Activated T-cell treated with anti-CD3 and anti-CD28 coated beads, Interleukin-2, amount 50 U/mL, for 24 hours (primary cell): ENCODE data around the gene RING1.

ENCODE experiments used
- DNase-seq: peaks from one replicate; pipeline ENCODE4 v3.0.0-alpha.2; 2020
- H3K27ac Mint-ChIP-seq: 2 replicates; pipeline ENCODE4 v1.8.0; 2020; ENCODE audit warnings: mild to moderate bottlenecking, mixed read lengths
- H3K27me3 Mint-ChIP-seq: 2 replicates; pipeline ENCODE4 v1.8.0; 2020; ENCODE audit warnings: mixed read lengths
- H3K36me3 Mint-ChIP-seq: 2 replicates; pipeline ENCODE4 v1.8.0; 2020; ENCODE audit warnings: low read depth, mixed read lengths
- H3K4me1 Mint-ChIP-seq: 2 replicates; pipeline ENCODE4 v1.8.0; 2020; ENCODE audit warnings: low read depth, mixed read lengths
- H3K4me3 Mint-ChIP-seq: 2 replicates; pipeline ENCODE4 v1.8.0; 2020; ENCODE audit warnings: mild to moderate bottlenecking, moderate library complexity, mixed read lengths
- H3K9me3 Mint-ChIP-seq: 2 replicates; pipeline ENCODE4 v1.8.0; 2020; ENCODE audit warnings: mixed read lengths

Gene RING1

DNA sequence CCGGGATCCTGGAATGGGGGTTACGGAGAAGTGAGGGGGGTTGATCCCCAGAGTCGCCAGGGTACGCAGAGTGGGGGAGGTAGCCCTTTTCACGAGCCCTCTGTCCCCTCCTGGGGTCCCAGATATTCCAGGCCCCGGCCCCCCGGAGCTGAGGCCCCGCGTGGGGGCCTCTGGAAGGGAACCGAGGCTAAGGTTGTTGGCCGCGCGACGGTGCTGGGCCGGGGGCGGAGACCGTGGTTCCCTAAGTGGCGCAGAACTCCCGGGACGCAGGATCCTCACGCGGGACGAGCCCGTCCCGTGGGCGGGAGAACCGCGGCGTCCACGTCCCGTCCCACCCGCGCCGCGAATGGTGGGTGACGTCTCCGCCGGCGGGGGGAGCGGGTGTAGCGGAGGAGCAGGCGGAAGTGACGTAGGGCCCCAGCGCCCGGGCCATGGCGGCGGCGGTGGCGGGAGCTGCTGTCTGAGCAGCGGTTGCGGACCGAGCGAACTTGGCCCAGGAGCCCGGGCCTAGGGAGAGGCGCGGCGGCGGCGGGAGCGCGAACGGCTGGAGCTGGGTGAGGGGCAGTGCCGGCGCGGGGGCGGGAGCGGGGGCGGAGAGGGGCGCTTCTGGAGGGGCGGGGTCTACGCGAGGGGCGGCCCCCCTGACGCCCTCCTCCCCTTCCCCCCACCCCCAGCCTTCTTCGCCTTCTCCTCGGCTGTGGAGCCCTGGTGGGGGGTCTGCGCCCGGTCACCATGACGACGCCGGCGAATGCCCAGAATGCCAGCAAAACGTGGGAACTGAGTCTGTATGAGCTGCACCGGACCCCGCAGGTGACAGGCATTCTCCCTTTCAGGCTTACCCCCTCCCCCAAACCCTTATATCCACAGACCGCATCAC lies at the start of gene RING1:
RING1 (plus strand) TSS at position 410 of the 877 bp plus-strand sequence; CDS start at position 733, 323 bp downstream.
- Mint-ChIP-seq H3K4me3 (peak within 1 kb of the TSS; percentile 81), H3K9me3 (no peaks in the 10 kb centered on the region), H3K27ac (peak within 1 kb of the TSS; percentile 85), H3K4me1 (peaks cover 60% of the 10 kb centered on the region), H3K36me3 (peaks cover 61% of the 10 kb centered on the region), H3K27me3 (peaks cover 9% of the 10 kb centered on the region)
- DNase-seq, result peak; percentile 92

DNA sequence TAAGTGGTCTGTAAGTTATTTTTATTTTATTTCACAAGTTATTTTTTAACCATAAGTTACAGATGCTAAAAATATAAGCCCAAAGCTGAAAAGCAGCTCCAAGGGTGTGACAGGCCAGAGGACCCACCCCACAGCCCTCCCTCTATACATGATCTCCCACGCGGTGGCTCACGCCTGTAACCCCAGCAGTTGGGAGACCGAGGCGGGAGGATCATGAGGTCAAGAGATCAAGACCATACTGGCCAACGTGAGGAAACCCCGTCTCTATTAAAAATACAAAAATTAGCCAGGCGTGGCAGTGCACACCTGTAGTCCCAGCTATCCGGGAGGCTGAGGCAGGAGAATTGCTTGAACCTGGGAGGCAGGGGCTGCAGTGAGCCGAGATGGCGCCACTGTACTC lies 48.2 kb upstream of the RING1 start:
- Mint-ChIP-seq H3K36me3 (no peaks in the 10 kb centered on the region), H3K27ac (no peak overlapping the region), H3K4me3 (no peak overlapping the region), H3K27me3 (peaks cover 2% of the 10 kb centered on the region), H3K4me1 (peaks cover 13% of the 10 kb centered on the region), H3K9me3 (no peaks in the 10 kb centered on the region)
- no peak for DNase-seq

GRCh38 chr6:33160728-33161344 lies 47.5 kb upstream of the RING1 start:
- Mint-ChIP-seq H3K27ac (no peak overlapping the region), H3K4me1 (peaks cover 13% of the 10 kb centered on the region), H3K27me3 (peaks cover 2% of the 10 kb centered on the region), H3K9me3 (no peaks in the 10 kb centered on the region), H3K36me3 (no peaks in the 10 kb centered on the region), H3K4me3 (peak overlapping the region; percentile 79)
- DNase-seq, result no peak

- Mint-ChIP-seq H3K36me3 (no peaks in the 10 kb centered on the region), H3K27ac (peak overlapping the region; percentile 89), H3K4me3 (peak overlapping the region; percentile 79), H3K27me3 (peaks cover 1% of the 10 kb centered on the region), H3K9me3 (no peaks in the 10 kb centered on the region), H3K4me1 (peaks cover 13% of the 10 kb centered on the region)
- DNase-seq, result peak; percentile 91
Measured at GRCh38 chr6:33161354-33162331, 46.7 kb upstream of the RING1 start.

DNA sequence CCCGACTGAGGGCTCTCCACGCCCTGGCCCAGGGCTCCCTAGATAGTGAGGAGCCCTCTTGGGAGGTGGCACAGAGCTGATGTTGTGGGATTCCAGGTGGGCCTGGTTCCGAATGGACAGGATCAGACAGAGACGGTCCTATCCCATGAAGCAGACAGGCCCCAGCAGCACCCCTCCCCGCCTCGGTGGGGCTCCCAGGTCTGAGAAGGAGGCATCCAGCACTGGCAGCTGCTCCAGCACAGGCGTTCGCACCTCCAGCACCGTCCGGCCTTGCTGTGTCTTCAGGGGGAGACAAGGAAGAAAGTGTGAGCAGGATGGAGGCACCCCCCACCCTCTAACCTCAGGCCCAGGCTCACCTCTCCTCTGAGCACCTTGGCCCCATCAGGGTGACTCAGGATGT lies 44.8 kb upstream of the RING1 start:
- no peak for DNase-seq
- Mint-ChIP-seq H3K9me3 (no peaks in the 10 kb centered on the region), H3K27me3 (no peaks in the 10 kb centered on the region), H3K4me1 (peaks cover 13% of the 10 kb centered on the region), H3K36me3 (no peaks in the 10 kb centered on the region), H3K4me3 (no peak overlapping the region), H3K27ac (no peak overlapping the region)

- H3K36me3 Mint-ChIP-seq, result no peaks in the 10 kb centered on the region
- DNase-seq, result no peak
- H3K27ac Mint-ChIP-seq, result no peak overlapping the region
- no peaks in the 10 kb centered on the region for H3K27me3 Mint-ChIP-seq
- no peak overlapping the region for H3K4me3 Mint-ChIP-seq
- H3K4me1 Mint-ChIP-seq, result peaks cover 13% of the 10 kb centered on the region
- no peaks in the 10 kb centered on the region for H3K9me3 Mint-ChIP-seq
Measured at GRCh38 chr6:33164176-33164575, 44.1 kb upstream of the RING1 start.

DNA sequence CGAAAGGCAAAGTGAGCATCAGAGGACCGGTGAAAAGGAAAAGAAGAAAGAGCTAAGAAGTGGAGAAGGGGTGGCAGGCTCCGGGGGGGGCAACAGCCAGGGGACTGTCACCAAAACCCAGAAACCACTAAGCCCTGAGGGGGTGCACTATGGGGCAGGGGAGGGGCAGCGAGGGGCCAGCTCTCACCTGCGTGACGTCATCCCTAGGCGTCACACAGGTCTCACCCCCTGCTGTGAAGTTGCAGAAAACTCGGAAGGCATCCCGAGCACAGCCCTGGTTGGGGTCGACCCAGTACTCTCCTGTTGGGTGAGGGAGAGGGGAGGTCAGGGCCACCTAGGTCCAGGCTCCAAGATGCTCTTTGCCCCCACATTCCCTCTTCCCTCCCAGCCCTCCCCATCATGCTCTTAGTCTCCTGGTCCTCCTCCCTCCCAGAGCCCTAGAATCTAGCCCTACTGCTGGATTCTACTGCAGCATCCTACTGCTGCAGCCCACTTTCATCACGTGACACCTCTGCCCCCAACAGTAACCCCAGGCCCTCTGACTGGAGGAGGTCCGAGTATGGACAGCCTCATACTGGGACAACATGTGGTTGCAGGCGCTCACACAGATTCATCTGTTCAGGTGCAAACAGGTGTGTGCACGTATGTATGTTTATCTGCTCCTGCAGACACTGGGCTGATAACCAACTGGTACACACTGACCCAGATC lies 43.5 kb upstream of the RING1 start:
- no peak for DNase-seq

GRCh38 chr6:33165581-33166258 lies 42.6 kb upstream of the RING1 start:
- Mint-ChIP-seq H3K36me3 (no peaks in the 10 kb centered on the region), H3K9me3 (no peaks in the 10 kb centered on the region), H3K4me1 (peaks cover 13% of the 10 kb centered on the region), H3K4me3 (no peak overlapping the region), H3K27me3 (no peaks in the 10 kb centered on the region), H3K27ac (no peak overlapping the region)
- no peak for DNase-seq

More for the DNA sequence above, 43.5 kb upstream of the RING1 start:
- Mint-ChIP-seq H3K4me3 (no peak overlapping the region), H3K9me3 (no peaks in the 10 kb centered on the region), H3K36me3 (no peaks in the 10 kb centered on the region), H3K4me1 (peaks cover 13% of the 10 kb centered on the region), H3K27ac (no peak overlapping the region), H3K27me3 (no peaks in the 10 kb centered on the region)

DNA sequence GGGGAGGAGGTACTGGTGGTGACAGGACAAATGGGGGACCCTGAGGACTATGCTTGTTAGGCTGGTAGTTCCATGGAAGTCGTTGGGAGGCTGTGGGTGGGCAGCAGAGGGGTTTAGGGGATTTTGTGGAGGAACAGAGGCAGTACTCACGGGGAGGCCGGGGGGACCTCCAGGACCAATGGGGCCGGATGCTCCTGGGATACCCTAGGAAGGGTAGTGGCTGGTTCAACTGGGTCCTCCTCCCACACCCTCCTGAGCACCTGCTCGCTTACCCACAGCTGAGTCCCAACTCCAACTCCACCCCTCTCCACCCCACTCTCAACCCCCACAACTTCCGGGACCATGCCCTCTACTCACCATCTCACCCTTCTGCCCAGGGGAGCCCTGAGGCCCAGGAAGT lies 41.9 kb upstream of the RING1 start:
- no peak for DNase-seq
- Mint-ChIP-seq H3K4me1 (peaks cover 8% of the 10 kb centered on the region), H3K4me3 (no peak overlapping the region), H3K27ac (no peak overlapping the region), H3K36me3 (no peaks in the 10 kb centered on the region), H3K9me3 (no peaks in the 10 kb centered on the region), H3K27me3 (no peaks in the 10 kb centered on the region)

DNA sequence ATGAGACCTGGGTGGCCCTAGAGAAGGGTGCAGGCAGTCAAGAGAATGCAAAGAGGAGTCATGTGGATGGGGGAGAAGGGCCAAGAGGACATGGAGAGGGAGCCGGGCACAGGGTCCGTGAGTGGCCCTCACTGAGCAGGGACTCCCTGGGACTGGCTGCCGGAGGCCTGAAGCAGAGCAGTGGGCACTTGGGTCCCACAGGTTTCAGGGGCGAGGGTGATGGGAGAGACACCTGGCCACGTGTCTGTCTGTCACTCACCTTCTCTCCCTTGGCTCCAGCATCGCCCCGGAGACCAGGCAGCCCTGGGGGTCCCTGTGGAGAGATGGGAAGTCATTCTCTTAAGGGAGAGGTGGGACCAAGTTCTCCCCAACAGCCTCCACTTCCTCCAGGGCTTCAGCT lies 41.5 kb upstream of the RING1 start:
- no peak overlapping the region for H3K4me3 Mint-ChIP-seq
- no peak for DNase-seq
- no peak overlapping the region for H3K27ac Mint-ChIP-seq
- peaks cover 3% of the 10 kb centered on the region for H3K4me1 Mint-ChIP-seq
- no peaks in the 10 kb centered on the region for H3K36me3 Mint-ChIP-seq
- H3K9me3 Mint-ChIP-seq, result no peaks in the 10 kb centered on the region
- no peaks in the 10 kb centered on the region for H3K27me3 Mint-ChIP-seq

DNA sequence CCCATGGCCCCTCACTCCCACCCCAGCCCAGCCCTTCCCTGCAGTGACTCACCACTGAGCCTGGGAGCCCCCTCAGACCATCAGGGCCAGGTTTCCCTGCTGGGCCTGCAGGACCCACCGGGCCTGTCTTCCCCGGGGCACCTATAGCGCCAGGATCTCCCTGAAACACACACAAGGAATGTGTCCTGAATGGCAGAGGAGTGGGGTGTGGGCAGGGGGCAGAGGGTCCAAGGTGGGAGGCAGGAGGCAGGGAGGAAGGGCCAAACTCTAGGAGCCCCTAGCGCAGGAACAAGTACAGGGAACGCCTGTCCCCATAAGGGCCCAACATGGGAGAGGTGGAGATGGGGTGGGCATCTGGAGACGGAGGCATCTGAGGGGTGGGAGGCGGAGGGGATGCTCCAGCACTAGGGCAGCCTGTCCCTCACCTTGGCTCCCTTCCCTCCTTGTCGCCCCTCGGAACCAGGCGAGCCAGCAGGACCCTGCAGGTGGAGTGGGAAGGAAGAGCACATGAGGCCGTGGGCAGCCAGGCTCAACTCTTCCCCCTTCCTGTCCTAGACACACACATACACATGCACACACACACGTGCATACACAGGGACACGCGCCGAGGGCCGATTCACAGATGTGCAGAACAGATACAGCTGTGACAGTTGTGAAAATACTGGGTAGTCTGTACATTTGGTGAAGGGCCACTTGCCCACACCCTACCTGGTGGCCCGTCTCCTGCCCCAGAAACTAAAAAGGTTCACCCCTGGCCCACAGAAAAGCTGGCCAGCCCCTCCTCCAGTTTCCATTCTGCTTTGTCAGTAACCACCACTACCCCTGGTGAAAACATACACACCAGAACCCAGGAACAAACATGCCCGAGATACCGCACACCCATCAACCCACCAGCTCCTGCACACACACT lies 40.7 kb upstream of the RING1 start:
- Mint-ChIP-seq H3K36me3 (no peaks in the 10 kb centered on the region), H3K27ac (no peak overlapping the region), H3K27me3 (peaks cover 1% of the 10 kb centered on the region), H3K4me3 (no peak overlapping the region), H3K9me3 (no peaks in the 10 kb centered on the region), H3K4me1 (no peaks in the 10 kb centered on the region)
- no peak for DNase-seq

DNA sequence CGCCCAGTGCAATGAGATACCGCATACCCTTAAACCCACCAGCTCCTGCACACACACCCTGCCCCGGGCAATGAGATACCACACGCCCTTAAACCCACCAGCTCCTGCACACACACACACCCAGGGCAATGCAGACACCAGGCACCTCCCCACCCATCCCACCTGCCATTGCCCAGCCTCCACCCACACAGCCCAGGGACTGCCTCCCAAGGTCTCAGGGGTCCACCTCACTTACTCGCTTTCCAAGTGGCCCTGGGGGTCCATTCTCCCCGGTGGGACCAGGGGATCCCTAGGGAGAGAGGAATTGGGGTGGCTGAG lies 40.1 kb upstream of the RING1 start:
- Mint-ChIP-seq H3K27me3 (peaks cover 6% of the 10 kb centered on the region), H3K4me3 (no peak overlapping the region), H3K4me1 (no peaks in the 10 kb centered on the region), H3K27ac (no peak overlapping the region), H3K9me3 (no peaks in the 10 kb centered on the region), H3K36me3 (no peaks in the 10 kb centered on the region)
- DNase-seq, result no peak

GRCh38 chr6:33168639-33169038 lies 39.7 kb upstream of the RING1 start:
- Mint-ChIP-seq H3K27ac (no peak overlapping the region), H3K27me3 (peaks cover 8% of the 10 kb centered on the region), H3K9me3 (no peaks in the 10 kb centered on the region), H3K36me3 (no peaks in the 10 kb centered on the region), H3K4me3 (no peak overlapping the region), H3K4me1 (no peaks in the 10 kb centered on the region)
- no peak for DNase-seq
